Left ventricle myocardium inferior (tissue), 1 donor: ENCODE results near the gene NSFL1C. TPM values are rescaled to one million over a fixed set of nuclear protein-coding genes. Genes with fewer than 3 reads are reported as not detected.

ENCODE experiments used
- DNase-seq: peaks from one replicate; pipeline ENCODE4 v3.0.0-alpha.2; 2020
- H3K27ac ChIP-seq: fragments of 200-600 bp; replicated peaks from 2 replicates; pipeline ENCODE4 v1.8.0; 2021
- H3K27me3 ChIP-seq: fragments of 200-600 bp; 2 replicates; pipeline ENCODE4 v1.8.0; 2021; ENCODE audit warnings: low read depth
- H3K36me3 ChIP-seq: fragments of 200-600 bp; 2 replicates; pipeline ENCODE4 v1.8.0; 2021
- H3K4me1 ChIP-seq: fragments of 200-600 bp; 2 replicates; pipeline ENCODE4 v1.8.0; 2021
- H3K4me3 ChIP-seq: fragments of 200-600 bp; 2 replicates; pipeline ENCODE4 v1.8.0; 2021; ENCODE audit warnings: mild to moderate bottlenecking, moderate library complexity
- H3K9me3 ChIP-seq: fragments of 200-600 bp; replicated peaks from 2 replicates; pipeline ENCODE4 v1.8.0; 2021
- intact Hi-C: fragments of 100-400 bp; cut with micrococcal nuclease; formaldehyde crosslinking; loops from one replicate; pipeline ENCODE4 v1.11.0; 2022
- total RNA-seq: library from RNA; stranded (reverse); fragmentation: NEBNext Ultra II Directional; extraction: Animal tissue kit (Norgen Biotek cat#: 25700); gene quantifications from one replicate; pipeline ENCODE4 v1.2.1, GENCODE V29; 2021
- TF ChIP-seq, protein P1 (sequence below): fragments of 200-600 bp; IDR thresholded peaks from 2 replicates; pipeline ENCODE4 v1.8.0; 2021; ENCODE audit warnings: antibody characterized with exemption, mild to moderate bottlenecking, borderline replicate concordance
- donor health status: DM: no; HTN: yes; CAD: no; lungs with severe emphysema.

The NSFL1C gene
- total RNA-seq, 1 donor from 2014 or later, result 56.6 TPM

GRCh38 chr20:1436263-1436662 lies 30.4 kb downstream of the NSFL1C start:
- peaks cover 8% of the 10 kb centered on the region for H3K36me3 ChIP-seq
- no peak for DNase-seq
- no peaks in the 10 kb centered on the region for H3K27me3 ChIP-seq
- H3K4me1 ChIP-seq, result no peaks in the 10 kb centered on the region
- TF ChIP-seq, protein P1, sequence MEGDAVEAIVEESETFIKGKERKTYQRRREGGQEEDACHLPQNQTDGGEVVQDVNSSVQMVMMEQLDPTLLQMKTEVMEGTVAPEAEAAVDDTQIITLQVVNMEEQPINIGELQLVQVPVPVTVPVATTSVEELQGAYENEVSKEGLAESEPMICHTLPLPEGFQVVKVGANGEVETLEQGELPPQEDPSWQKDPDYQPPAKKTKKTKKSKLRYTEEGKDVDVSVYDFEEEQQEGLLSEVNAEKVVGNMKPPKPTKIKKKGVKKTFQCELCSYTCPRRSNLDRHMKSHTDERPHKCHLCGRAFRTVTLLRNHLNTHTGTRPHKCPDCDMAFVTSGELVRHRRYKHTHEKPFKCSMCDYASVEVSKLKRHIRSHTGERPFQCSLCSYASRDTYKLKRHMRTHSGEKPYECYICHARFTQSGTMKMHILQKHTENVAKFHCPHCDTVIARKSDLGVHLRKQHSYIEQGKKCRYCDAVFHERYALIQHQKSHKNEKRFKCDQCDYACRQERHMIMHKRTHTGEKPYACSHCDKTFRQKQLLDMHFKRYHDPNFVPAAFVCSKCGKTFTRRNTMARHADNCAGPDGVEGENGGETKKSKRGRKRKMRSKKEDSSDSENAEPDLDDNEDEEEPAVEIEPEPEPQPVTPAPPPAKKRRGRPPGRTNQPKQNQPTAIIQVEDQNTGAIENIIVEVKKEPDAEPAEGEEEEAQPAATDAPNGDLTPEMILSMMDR, result no peak
- no peaks in the 10 kb centered on the region for H3K9me3 ChIP-seq
- intact Hi-C loops, result loop anchor here (5.0 kb wide), 1 partner anchor 124 kb away; no protein-coding TSS in a partner anchor
- no peak overlapping the region for H3K27ac ChIP-seq
- no peak overlapping the region for H3K4me3 ChIP-seq

- no peak for DNase-seq
- H3K4me3 ChIP-seq, result no peak overlapping the region
- H3K9me3 ChIP-seq, result no peaks in the 10 kb centered on the region
- H3K36me3 ChIP-seq, result peaks cover 6% of the 10 kb centered on the region
- TF ChIP-seq, protein P1, result no peak
- H3K27ac ChIP-seq, result no peak overlapping the region
- no peaks in the 10 kb centered on the region for H3K27me3 ChIP-seq
- H3K4me1 ChIP-seq, result no peaks in the 10 kb centered on the region
- intact Hi-C loops, result loop anchor here (5.0 kb wide), 1 partner anchor 123 kb away; no protein-coding TSS in a partner anchor
Observed at GRCh38 chr20:1435337-1435699, 31.3 kb downstream of the NSFL1C start.

- Histone ChIP-seq H3K9me3 (no peaks in the 10 kb centered on the region), H3K27me3 (no peaks in the 10 kb centered on the region), H3K27ac (no peak overlapping the region), H3K4me3 (no peak overlapping the region), H3K4me1 (no peaks in the 10 kb centered on the region), H3K36me3 (peaks cover under 1% of the 10 kb centered on the region)
- intact Hi-C loops, result loop anchor here (5.0 kb wide), 1 partner anchor 122 kb away; no protein-coding TSS in a partner anchor
- TF ChIP-seq, protein P1, result no peak
- no peak for DNase-seq
Observed at GRCh38 chr20:1434571-1435336, 31.9 kb downstream of the NSFL1C start.

- H3K27me3 ChIP-seq, result no peaks in the 10 kb centered on the region
- H3K27ac ChIP-seq, result no peak overlapping the region
- no peak overlapping the region for H3K4me3 ChIP-seq
- no peaks in the 10 kb centered on the region for H3K9me3 ChIP-seq
- TF ChIP-seq, protein P1, result no peak
- no peaks in the 10 kb centered on the region for H3K36me3 ChIP-seq
- H3K4me1 ChIP-seq, result no peaks in the 10 kb centered on the region
- no peak for DNase-seq
- intact Hi-C loops, result no loop called here
Observed at GRCh38 chr20:1431158-1431557, 35.5 kb downstream of the NSFL1C start.

GRCh38 chr20:1430004-1430451 lies 36.6 kb downstream of the NSFL1C start:
- Histone ChIP-seq H3K4me3 (no peak overlapping the region), H3K27me3 (no peaks in the 10 kb centered on the region), H3K36me3 (no peaks in the 10 kb centered on the region), H3K27ac (no peak overlapping the region), H3K9me3 (no peaks in the 10 kb centered on the region), H3K4me1 (no peaks in the 10 kb centered on the region)
- no peak for DNase-seq
- TF ChIP-seq, protein P1, result no peak
- intact Hi-C loops, result no loop called here
